ENCODE results near the gene PRLH. TPM values are rescaled to one million over a fixed set of nuclear protein-coding genes. Genes with fewer than 3 reads are reported as not detected.

The PRLH gene
- total and polyA plus RNA-seq, 2 of the 13 experiments (the other 11 are each of a cell fraction or from before 2014, with no cell fraction given): not detected

DNA sequence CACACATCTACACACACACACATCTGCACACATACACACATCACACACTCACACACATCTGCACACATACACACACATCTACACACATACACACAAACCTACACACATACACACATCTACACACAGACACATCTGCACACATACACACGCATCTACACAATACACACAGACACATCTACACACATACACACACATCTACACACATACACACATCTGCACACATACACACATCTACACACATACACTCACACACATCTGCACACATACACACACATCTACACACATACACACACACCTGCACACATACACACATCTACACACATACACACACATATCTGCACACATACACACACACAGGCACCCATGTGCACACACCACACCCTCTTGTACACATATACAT lies 400 bp upstream of the PRLH start:
- WGBS (ENCODE audit: low lambda C conversion rate): 63% methylated on average over 1 of the region's 1 CpG
- Histone ChIP-seq H3K4me3 (replicated peaks in 1 of 3; ENCODE audit: insufficient read depth in 1 of 3, low read depth in 2 of 3, low read length in 3 of 3) (no peak overlapping the region), H2AFZ (ENCODE audit: low read length) (no peak overlapping the region), H3K4me1 (ENCODE audit: insufficient read depth, low read length) (no peaks in the 10 kb centered on the region), H3K27me3 (ENCODE audit: control insufficient read depth in 1 of 2, insufficient read depth in 2 of 2, low read length in 2 of 2) (peaks cover 0 to 44% of the 10 kb centered on the region in 2 experiments; a peak in 4 of 5 replicates), H3K27ac (ENCODE audit: extremely low read length, insufficient read depth, low read length) (no peak overlapping the region), H3K79me2 (ENCODE audit: insufficient read depth, low read length) (no peaks in the 10 kb centered on the region), H3K4me2 (ENCODE audit: low read depth, low read length) (no peak overlapping the region), H3K9ac (ENCODE audit: insufficient read depth, low read depth, low read length) (no peak overlapping the region), H4K20me1 (ENCODE audit: insufficient read depth, low read length) (no peaks in the 10 kb centered on the region), H3K9me3 (ENCODE audit: low read length) (no peaks in the 10 kb centered on the region), H3K36me3 (replicated peaks in 1 of 2; ENCODE audit: control insufficient read depth in 1 of 2, insufficient read depth in 2 of 2, low read length in 2 of 2) (no peaks in the 10 kb centered on the region)
- CTCF ChIA-PET (ENCODE audit: low intra/inter-chr PET ratio, low total read pairs): no interaction called here
- BruUV-seq (replicated peaks): no TSS peak
- in situ Hi-C loops (cut with HindIII; ENCODE audit: extremely low pct_ligation_motif_present, low pct_unique_long_range_greater_than_20kb): no loop called here
- DNase-seq (ENCODE audit: low spot score): no peak
- intact Hi-C loops (cut with micrococcal nuclease; ENCODE audit: unreplicated experiment): no loop called here
- POLR2A ChIA-PET: no interaction called here
- FAIRE-seq: no peak
- no peak for ATAC-seq
- TF ChIP-seq IKZF1 (IDR thresholded peaks at IDR 0.05) (peak; percentile 79; the same call in 1 of the 2 replicates), ZNF282 (IDR thresholded peaks at IDR 0.05; ENCODE audit: partially characterized antibody) (peak; percentile 58), ZNF646 (CRISPR knock-in tag; IDR thresholded peaks at IDR 0.05) (peak; percentile 85), TRIM22 (IDR thresholded peaks at IDR 0.05) (peak; percentile 83; the same call in 1 of the 2 replicates), FOSL2 (CRISPR knock-in tag; IDR thresholded peaks at IDR 0.05) (no peak), HDAC1 (CRISPR knock-in tag; IDR thresholded peaks at IDR 0.05) (no peak), ZNF572 (CRISPR knock-in tag; IDR thresholded peaks at IDR 0.05) (no peak), SKIL (CRISPR knock-in tag; IDR thresholded peaks at IDR 0.05; ENCODE audit: borderline replicate concordance) (peak; percentile 26; the same call in 1 of the 2 replicates), MED8 (CRISPR knock-in tag; IDR thresholded peaks at IDR 0.05; ENCODE audit: insufficient replicate concordance) (no peak), ZNF552 (CRISPR knock-in tag; IDR thresholded peaks at IDR 0.05; ENCODE audit: borderline replicate concordance) (no peak), STAT6 (CRISPR knock-in tag; IDR thresholded peaks at IDR 0.05; ENCODE audit: borderline replicate concordance) (no peak), FOXA1 (IDR thresholded peaks at IDR 0.05) (peak; percentile 28; the same call in 1 of the 2 replicates), FOXA1 (CRISPR knock-in tag; IDR thresholded peaks at IDR 0.05) (no peak)
